Stimulated activated CD8-positive, alpha-beta memory T cell treated with anti-CD3 and anti-CD28 coated beads, Interleukin-7, amount 100 ng/mL, for 1 hour (primary cell): ENCODE data around the gene ALOX5AP.
"Not testable (repeated sequence)": the region's sequence is repeated elsewhere in the genome, so short reads cannot be mapped to it uniquely, and the experiment has no call there.

ENCODE experiments used
- DNase-seq, 2 donors: peaks; one replicate each; pipeline ENCODE4 v3.0.0-alpha.2; 2020; ENCODE audit warnings: low read depth in 2 of 2

Gene ALOX5AP

GRCh38 chr13:30737511-30738337 is 2.4 kb downstream of the ALOX5AP start:
- DNase-seq = no peak

- DNase-seq = no peak
Measured at GRCh38 chr13:30738526-30739236, 3.3 kb downstream of the ALOX5AP start.

DNA sequence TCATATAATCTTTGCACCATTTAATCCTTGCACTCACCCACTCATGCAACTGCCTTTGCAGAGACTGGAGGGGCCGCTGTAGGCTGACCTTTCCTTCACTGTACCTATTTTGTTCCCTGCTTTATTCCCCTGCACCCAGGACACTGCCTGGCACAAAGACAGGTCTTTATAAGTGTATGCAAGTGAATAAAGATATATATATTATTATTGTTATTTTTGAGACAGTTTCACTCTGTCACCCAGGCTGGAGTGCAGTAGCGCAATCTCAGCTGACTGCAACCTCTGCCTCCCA is 3.8 kb downstream of the ALOX5AP start:
- DNase-seq = no peak

- peak; percentile 30 to 32 for DNase-seq
Measured at GRCh38 chr13:30739761-30740642, 4.7 kb downstream of the ALOX5AP start.

GRCh38 chr13:30742901-30743300 is 7.6 kb downstream of the ALOX5AP start:
- DNase-seq = no peak

DNA sequence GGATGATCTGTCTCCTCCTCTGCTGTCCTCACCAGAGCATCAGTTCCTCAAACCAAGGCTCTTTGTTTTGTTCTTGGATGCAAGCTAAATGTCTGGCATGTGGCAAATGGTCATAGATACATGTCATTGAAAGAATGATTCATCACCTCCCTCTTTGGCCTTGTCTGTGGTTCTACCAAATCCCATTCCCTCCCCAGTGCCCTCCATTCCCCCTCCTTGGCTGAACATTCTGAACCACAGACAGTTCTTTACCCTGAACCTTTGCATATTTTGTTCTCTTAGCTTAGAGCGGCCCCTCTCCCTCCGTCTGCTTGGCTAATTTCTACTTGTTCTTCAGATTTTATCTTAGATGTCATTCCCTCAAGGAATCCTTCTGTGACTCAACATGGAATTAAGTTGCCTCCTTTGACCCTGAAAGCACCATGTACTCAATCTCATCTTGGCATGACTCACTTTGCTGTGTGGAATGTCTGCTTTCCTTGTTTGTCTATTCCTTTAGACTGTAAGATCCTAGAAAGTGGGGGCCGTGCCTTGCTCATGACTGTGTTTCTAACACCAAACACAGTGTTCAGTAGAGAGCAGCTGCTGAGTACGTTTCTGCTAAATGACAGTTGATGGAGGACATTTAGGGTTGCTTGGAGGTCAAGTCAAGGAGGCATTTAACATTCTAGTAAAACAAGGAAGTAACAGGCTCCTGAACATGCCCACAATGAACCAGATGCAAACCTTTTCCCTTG is 8.1 kb downstream of the ALOX5AP start:
- DNase-seq = no peak

- peak; percentile 59 for DNase-seq
Measured at GRCh38 chr13:30744056-30744680, 8.8 kb downstream of the ALOX5AP start.

DNA sequence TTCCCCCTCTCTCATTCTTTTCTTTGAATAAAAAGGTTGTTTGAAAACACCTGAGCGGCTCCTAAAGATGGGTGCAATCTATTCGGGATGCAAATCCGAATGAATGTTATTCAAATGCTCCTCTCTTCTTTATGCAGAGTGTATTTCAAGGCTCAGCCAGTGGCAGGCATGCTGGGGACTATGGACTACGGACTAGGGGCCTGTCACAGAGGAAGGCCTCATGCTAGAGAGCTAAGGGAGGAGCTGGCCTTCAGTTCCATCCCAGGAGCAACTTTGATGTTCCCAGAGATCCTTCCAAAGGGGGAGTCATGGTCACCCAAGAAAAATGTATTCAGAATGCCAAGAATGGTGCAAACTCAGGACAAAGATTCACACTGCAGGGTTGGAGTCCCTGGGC is 9.3 kb downstream of the ALOX5AP start:
- DNase-seq = no peak

DNA sequence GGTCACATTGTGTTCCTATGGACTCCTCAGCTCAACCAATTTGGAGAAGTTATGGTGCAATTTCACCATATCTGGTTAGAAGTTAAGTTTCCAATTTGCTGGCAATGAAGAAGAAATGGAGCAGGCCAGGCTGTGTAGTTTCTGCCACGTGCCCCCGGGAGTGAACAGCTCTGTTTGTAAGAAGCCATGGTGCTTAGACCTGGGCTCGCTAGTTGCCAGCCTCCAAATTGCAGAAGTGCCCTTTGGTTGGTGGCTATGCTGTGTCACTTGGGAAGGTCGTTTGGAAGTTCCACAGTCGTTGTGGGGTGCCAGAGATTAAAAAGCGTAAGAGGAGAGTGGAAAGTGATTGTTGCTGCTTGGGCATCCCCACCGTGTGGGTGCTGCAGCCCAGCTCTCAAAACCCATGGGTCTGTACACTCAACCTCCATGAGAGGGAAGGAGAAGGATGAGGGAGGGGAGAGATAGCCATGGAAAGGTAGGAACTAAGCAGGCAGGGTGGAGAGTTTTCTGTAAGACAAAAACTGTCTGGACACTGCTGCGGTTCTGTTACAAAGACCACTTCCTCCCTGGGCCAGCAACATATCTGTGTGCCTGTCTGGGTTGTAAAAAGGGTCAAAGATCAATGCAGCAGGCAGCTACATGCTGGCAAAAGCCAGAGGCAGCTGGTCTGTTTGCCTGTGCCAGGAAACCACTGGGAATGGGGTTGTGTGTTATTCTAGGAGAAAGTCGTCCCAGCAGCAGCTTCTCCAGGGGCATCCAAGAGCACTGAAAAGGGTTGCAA is 10.8 kb downstream of the ALOX5AP start:
- no peak for DNase-seq

DNA sequence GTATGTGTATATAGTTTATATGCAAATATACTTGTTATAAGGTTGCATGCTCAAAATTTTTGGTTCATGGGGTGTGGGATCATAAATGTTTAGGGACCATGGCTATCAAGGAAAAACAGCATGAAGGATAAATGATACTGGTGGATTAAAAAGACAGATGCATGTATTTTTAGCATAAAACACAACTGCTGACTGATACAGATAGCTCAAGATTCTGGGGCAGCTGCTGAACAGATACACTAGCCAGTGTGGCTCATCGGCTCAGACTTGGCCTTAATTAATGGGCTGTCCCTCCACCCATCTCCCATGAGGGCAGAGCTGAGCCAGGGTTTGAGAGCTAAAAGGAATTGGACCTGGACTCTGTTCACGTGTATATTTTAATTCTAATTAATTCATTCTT is 11.4 kb downstream of the ALOX5AP start:
- no peak for DNase-seq

- DNase-seq = not testable (repeated sequence)
Measured at GRCh38 chr13:30747845-30748244, 12.5 kb downstream of the ALOX5AP start.

- no peak for DNase-seq
Measured at GRCh38 chr13:30748717-30749116, 13.4 kb downstream of the ALOX5AP start.

DNA sequence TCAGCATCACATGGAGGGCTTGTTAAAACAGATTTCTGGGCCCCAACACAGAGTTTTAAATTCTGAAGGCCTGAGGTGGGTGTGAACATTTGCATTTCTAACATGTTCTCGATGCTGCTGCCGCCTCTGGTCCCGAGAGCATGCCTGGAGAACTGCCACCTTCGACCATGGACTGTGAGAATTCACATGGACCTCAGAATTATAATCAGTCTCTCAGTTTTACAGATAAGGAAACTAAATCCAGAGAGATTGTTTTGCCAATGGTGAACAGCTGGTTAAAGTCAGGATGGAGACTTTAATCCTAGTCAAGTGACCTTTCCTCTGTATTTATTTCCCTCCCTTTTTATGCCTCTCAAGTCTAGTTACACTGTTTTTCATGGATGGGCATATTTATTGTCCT is 14.7 kb downstream of the ALOX5AP start:
- DNase-seq = no peak

DNA sequence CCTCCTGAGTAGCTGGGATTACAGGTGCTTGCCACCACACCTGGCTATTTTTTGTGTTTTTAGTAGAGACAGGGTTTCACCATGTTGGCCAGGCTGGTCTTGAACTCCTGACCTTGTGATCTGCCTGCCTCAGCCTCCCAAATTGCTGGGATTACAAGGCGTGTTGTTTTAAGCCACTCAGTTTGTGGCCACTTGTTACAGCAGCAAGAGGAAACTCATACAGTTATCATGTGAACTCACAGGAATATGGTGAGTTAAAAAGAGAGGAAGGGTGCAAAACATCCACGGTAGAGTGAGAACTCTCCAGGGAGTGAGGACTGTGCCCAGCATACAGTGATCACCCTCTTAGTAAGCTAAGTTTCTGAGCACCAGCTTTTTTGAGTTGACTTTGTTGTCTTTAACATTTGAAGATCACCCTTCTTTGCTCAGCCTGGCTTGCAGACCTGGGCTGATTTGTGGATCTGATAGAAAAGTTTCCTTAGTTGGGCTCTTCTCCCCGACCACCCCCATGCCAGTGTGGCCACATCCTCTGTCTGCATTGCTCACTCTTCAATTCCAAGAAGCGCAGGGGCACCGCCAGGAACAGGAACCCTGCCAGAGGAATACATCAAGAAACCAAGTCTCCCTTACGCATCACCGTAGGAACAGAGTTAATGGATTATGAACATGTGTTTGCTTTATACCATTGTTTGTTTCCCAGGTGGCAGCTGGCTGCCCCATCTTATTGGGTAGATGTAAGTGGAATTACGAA is 16.0 kb downstream of the ALOX5AP start:
- DNase-seq = no peak

DNA sequence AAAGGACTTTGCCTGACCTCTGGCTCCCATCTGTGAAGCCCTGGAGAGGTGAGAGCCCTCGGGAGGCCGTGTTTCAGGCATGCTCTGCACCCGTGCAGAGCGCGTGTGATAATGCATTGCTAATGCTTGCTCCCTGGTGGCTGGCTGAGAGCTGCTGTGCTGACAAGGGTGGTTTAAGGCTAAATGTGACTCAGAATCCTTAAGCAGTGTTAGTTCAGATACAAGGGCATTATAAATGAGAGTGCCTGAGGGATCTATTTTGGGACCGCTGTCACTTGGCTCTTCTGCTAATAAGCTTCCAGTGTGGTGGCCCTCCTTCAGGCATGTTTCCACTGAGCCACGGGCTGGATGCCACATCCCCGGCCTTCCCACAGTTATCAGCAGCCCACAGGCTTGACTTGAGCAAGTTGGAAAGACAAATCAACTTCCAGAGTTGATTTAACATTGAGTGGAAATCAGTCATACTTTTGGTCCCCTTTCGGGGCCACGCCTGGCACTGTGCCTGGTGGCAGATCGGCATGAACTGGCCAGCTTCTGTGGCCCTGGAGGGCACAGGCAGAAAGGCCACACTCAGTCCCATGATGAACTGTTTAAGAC is 17.0 kb downstream of the ALOX5AP start:
- no peak for DNase-seq

DNA sequence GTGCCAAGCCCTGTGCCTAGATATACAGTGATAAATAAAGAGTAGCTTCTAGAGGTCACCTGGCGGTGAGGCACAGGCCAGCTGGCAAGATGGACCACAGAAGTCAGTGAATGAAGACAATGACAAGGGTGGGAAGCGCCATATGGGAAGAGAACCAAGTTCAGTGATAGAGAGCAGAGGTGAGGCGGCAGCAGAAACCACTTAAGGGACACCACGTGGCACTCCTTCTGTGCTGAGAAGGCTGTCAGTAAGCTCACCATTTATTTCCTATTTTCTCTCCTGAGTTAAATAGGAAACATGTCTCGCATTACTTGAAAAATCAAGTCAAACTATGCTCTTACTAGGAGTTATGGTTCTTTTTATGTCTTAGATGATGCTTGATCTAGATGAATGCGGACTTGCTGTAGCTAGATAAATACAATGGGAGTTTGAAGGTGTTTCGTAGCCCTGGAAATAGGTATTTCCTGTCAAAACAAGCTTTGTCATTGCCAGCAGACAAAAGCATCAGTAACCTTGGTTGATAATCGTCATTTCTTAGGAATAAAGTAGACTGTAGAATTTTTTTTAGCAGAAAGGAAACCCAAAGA is 17.8 kb downstream of the ALOX5AP start:
- no peak for DNase-seq

DNA sequence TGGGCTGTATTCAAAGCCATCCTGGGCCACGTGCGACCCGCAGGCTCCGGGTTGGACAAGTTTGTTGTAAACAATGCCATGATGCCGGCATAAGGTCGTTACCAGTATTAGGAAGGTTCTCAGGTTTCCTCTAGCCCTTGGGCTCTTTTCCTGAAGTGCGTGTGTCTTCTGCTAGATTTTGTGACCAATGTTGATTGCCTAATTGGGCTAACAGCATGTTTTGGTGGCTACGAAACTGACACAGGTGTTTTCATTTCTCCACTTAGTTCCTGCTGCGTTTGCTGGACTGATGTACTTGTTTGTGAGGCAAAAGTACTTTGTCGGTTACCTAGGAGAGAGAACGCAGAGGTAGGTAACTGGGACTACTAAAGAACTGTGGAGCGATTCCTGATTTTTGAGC is 20.3 kb downstream of the ALOX5AP start:
- no peak for DNase-seq

- DNase-seq = no peak
Measured at GRCh38 chr13:30757026-30757742, 21.8 kb downstream of the ALOX5AP start.
